Activated T-cell treated with anti-CD3 and anti-CD28 coated beads for 1 hour (primary cell): ENCODE results near the gene BABAM2.

Source experiments
- DNase-seq: peaks from one replicate; pipeline ENCODE4 v3.0.0-alpha.2; 2020; ENCODE audit warnings: low read depth

BABAM2 gene

GRCh38 chr2:28032816-28033215 lies 142.3 kb downstream of the BABAM2 start:
- DNase-seq = no peak

- DNase-seq = no peak
These were observed 144.2 kb downstream of the BABAM2 start for GRCh38 chr2:28034696-28035095.

GRCh38 chr2:28035163-28035690 lies 144.7 kb downstream of the BABAM2 start:
- no peak for DNase-seq

GRCh38 chr2:28035816-28036215 lies 145.3 kb downstream of the BABAM2 start:
- no peak for DNase-seq

GRCh38 chr2:28036307-28036706 lies 145.8 kb downstream of the BABAM2 start:
- no peak for DNase-seq

GRCh38 chr2:28038722-28039121 lies 148.2 kb downstream of the BABAM2 start:
- no peak for DNase-seq

- DNase-seq = no peak
These were observed 155.3 kb downstream of the BABAM2 start for GRCh38 chr2:28045676-28046351.

GRCh38 chr2:28046921-28047320 lies 156.4 kb downstream of the BABAM2 start:
- DNase-seq = no peak

GRCh38 chr2:28047681-28048080 lies 157.2 kb downstream of the BABAM2 start:
- DNase-seq = no peak

GRCh38 chr2:28048341-28048740 lies 157.8 kb downstream of the BABAM2 start:
- no peak for DNase-seq

- DNase-seq = no peak
These were observed 158.9 kb downstream of the BABAM2 start for GRCh38 chr2:28049416-28049815.

- no peak for DNase-seq
These were observed 159.4 kb downstream of the BABAM2 start for GRCh38 chr2:28049899-28050298.

- DNase-seq = no peak
These were observed 162.2 kb downstream of the BABAM2 start for GRCh38 chr2:28052691-28053090.

- no peak for DNase-seq
These were observed 163.1 kb downstream of the BABAM2 start for GRCh38 chr2:28053597-28053996.

- DNase-seq = no peak
These were observed 164.4 kb downstream of the BABAM2 start for GRCh38 chr2:28054916-28055315.

- no peak for DNase-seq
These were observed 164.9 kb downstream of the BABAM2 start for GRCh38 chr2:28055325-28055970.

- DNase-seq = no peak
These were observed 168.3 kb downstream of the BABAM2 start for GRCh38 chr2:28058791-28059190.

- no peak for DNase-seq
These were observed 172.3 kb downstream of the BABAM2 start for GRCh38 chr2:28062867-28063266.

- no peak for DNase-seq
These were observed 173.0 kb downstream of the BABAM2 start for GRCh38 chr2:28063492-28063962.

- no peak for DNase-seq
These were observed 177.1 kb downstream of the BABAM2 start for GRCh38 chr2:28067602-28068001.

- no peak for DNase-seq
These were observed 177.6 kb downstream of the BABAM2 start for GRCh38 chr2:28068088-28068487.

- no peak for DNase-seq
These were observed 178.0 kb downstream of the BABAM2 start for GRCh38 chr2:28068527-28068926.

- DNase-seq = no peak
These were observed 180.7 kb downstream of the BABAM2 start for GRCh38 chr2:28071221-28071620.

GRCh38 chr2:28074137-28074536 lies 183.6 kb downstream of the BABAM2 start:
- DNase-seq = no peak
